Ramos (cell line): ENCODE measurements around the gene FER.
"Not testable (repeated sequence)": the region's sequence is repeated elsewhere in the genome, so short reads cannot be mapped to it uniquely, and the experiment has no call there.

Source experiments
- in situ Hi-C: fragments of 300-500 bp; cut with MboI; formaldehyde crosslinking; loops from one replicate; pipeline ENCODE4 v1.14.3; 2022; ENCODE audit warnings: low sequenced_read_pairs; ENCODE audit not compliant: unreplicated experiment

Gene FER

DNA sequence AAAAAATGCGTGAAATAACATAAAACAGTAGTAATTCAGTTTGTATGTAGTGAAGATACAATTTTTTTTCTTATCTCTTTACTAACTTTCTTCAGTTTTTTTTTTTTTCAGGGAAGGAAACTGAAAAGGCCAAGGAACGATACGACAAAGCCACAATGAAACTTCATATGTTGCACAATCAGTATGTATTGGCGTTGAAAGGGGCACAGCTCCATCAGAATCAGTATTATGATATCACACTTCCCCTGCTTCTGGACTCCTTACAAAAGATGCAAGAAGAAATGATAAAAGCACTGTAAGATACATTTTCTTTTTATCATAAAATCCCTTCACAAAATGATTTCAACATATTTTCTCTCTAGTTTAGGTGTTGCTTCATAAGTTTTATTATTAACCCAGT is 120.0 kb downstream of the FER start:
- in situ Hi-C loops, result no loop called here

GRCh38 chr5:108869066-108869465 is 121.4 kb downstream of the FER start:
- in situ Hi-C loops, result no loop called here

- in situ Hi-C loops, result no loop called here
Measured at GRCh38 chr5:108876451-108876850, 128.8 kb downstream of the FER start.

GRCh38 chr5:108878756-108879155 is 131.1 kb downstream of the FER start:
- in situ Hi-C loops, result no loop called here

- in situ Hi-C loops, result no loop called here
Measured at GRCh38 chr5:108881133-108881532, 133.4 kb downstream of the FER start.

DNA sequence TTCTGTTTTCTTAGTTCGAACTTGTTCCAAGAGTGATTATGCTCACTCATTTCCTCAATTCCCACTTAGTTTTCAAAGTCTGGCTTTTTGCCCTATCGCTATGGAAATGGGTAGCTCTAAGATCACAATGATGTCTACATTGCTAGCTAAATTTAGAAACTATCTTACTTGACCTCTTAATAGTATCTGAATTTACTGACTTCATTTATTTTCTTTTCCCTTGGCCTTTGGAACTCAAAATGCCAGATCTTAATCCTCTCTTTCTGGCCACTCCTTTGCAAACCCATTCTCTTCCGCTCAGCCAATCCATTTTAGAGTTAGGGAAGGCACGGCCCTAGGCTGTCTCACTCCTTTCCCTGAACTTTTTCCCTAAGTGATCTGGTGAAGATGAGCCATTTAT is 137.0 kb downstream of the FER start:
- in situ Hi-C loops, result no loop called here

DNA sequence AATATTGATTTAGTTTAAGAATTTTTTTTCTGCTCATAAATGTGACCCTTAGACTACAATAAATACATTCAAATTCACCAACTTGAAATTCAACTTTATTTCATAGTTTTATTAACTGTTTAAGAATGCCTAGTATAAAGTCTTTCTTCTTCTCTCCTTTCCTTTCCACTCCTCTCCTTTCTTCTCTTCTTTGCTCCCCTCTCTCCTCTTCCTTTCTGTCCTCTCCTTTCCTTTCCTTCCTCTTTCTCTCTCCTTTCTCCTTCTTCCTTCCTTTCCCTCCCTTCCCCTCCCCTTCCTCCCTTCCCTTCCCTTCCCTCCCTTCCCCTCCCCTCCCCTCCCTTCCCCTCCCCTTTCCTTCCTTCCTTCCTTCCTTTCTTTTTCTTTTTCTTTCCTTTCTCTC is 150.6 kb downstream of the FER start:
- in situ Hi-C loops, result no loop called here

DNA sequence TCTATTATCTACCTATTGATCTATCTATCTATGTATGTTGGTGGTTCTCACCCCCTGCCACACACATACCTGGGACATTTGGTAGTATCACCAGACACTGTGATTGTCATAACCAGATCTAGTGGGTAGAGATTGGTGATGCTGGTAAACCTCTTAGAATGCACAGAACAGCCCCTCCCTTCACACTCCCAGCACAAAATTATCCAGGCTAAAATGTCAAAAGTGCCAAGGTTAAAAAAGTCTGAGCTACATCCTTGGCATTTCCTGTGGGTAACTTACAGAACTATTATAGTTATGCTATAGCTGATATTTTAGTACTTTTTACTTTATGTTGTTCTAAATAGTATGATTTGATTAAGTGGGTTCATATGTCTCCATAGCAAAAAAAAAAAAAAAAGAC is 151.0 kb downstream of the FER start:
- in situ Hi-C loops, result no loop called here

DNA sequence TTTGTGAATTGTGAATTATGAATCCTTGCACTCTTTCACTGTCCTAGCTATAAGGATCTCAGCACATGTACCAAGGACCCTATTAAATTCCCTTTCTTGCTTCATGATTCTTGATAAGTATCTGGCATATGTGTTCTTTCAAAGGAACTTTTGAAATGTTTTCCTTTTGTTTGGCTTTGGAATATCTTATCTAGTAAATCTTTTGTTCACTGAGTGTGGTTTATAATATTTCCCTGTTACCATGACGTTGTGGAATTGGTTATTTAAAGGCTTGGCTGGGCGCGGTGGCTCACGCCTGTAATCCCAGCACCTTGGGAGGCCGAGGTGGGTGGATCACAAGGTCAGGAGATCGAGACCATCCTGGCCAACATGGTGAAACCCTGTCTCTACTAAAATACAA is 151.5 kb downstream of the FER start:
- in situ Hi-C loops, result not testable (repeated sequence)

DNA sequence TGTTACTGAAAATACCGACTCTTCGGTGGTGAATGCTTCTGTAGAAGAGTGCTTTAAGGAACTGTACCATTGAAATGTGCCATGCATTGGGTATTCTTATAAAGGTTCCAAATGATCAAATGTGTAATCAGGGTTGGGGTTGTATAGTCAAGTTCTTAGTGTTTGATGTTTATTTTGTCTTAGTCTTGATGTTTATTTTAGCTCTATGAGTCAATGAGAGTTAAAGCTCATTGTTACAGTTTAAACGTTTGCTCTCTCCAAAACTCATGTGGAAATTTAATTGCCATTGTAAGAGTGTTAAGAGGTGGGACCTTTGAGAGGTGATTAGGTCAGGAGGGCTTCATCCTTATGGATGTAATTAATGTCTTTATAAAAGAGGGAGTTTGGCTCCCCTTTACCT is 153.0 kb downstream of the FER start:
- in situ Hi-C loops, result no loop called here

- in situ Hi-C loops, result no loop called here
Measured at GRCh38 chr5:108905805-108906204, 158.1 kb downstream of the FER start.

- in situ Hi-C loops, result no loop called here
Measured at GRCh38 chr5:108910627-108911026, 162.9 kb downstream of the FER start.

- in situ Hi-C loops, result no loop called here
Measured at GRCh38 chr5:108911055-108911454, 163.4 kb downstream of the FER start.

DNA sequence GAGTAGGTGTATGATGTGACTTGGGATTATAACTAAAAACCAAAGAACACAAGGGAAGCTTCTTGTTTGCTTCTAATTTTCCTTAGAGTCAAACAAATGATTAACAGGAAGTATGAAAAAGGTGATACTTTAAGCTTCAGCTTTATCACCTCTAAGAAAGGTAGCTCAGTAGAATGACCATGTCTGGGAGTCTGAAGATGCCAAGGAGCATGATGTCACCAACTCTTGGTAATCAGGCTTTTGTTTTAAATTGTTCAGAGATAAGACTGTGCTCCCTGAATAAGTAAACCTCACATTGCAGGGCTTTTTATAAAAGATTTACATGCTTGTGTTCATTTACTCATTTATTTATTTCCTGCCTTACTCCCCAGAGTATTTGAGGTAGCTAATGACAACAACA is 169.9 kb downstream of the FER start:
- in situ Hi-C loops, result no loop called here

DNA sequence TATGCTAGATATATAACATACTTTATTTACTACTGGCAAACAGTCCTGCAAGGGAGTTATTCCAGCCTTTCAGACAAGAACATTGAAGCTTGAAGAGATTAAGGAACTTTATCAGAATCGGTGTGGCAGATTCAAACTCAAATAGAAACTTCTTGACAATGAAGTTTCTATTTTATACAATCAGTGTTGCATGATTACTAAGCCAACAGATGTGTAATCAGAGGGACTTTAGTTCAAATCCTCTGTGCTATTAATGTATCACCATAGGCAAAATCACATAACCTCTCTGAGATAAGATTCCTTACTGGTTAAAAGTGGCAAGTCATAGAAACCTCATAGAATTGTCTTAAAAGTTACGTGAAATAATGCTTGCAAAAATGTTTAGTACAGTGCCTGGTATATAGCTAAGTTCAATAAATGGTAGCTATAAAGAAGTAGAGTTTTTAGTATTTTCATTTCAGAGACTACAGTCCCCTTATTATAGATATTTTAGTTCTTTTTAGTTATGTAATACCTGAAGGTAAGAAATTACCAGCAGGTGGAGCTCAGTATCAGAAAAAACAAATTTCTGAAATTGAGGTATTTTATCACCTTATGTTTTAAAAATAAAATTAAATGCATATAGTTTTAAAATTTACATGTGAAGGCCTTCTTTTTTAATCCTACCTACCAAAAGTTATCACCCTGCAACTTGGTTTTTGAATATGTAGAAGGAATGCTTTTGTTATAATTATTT is 172.1 kb downstream of the FER start:
- in situ Hi-C loops, result no loop called here

- in situ Hi-C loops, result no loop called here
Measured at GRCh38 chr5:108924457-108924961, 176.8 kb downstream of the FER start.

DNA sequence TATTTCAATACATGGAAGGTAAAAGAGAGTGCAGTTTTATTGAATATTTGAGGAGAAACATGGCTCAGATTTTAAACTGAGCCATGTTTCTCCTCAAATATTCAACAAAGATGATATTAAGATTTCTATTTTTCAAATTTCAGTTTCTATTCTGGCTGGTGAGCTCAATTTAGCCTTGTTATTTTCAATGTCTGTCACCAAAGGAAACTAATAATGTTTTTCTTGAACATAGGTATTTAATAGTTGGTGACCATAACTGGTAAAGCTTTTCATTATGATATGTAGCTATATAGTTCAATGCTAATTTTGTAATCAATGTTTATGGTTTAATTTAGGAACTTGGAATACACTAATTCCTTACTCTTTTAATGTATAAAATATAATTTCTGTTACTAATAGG is 177.4 kb downstream of the FER start:
- in situ Hi-C loops, result no loop called here

DNA sequence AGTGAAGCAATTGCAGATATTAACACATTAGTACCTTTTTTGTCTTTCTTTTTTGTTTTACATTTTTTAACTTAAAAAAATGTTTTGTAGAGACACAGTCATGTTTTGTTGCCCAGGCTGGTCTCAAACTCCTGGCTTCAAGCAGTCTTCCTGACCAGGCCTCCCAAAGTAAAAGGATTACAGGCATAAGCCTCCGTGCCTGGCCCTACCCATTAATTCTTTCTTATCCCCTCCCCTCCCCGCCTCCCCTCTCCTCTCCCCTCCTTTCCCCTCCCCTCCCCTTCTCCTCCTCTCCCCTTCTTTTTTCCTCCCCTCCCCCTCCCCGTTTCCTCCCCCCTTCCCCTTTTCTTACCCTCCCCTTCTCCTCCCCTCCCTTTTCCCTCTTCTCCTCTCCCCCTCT is 182.4 kb downstream of the FER start:
- in situ Hi-C loops, result no loop called here

DNA sequence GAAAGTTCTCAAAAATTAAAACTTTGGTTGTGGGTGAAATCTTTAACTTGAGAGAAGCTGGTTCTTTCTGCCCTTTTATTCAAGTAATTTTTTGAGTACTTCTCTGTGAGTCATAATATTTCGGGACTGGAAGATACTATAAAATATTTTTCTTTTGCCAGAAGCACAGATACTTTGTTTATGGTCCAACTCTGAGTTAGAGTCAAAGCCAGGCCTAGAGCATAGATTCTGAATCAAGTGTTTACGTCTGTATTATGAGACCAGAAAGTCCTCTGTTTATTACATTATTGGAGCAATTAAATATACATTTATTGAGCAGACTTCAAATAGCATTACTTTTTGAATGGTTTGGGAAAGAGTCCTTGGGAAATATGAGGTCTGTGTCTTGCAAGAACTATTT is 187.9 kb downstream of the FER start:
- in situ Hi-C loops, result no loop called here

DNA sequence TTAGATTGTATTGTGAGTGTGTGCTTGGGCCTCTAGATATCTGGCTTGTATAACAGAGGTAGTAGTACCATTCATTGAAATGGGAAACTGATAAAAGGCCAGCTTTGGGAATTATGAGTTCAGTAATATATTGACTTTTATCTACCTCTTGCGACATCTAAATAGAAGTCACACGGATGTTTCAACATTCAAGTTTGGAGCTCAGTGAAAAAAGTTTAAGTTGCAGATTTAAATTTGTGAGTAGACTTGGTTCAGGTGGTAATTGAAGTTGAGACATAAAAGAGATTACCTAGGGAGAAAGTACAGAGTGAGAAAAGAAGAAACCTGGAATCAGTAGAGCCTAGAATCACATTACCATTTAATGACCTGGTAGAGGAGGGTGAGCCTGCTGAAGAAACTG is 189.5 kb downstream of the FER start:
- in situ Hi-C loops, result no loop called here

DNA sequence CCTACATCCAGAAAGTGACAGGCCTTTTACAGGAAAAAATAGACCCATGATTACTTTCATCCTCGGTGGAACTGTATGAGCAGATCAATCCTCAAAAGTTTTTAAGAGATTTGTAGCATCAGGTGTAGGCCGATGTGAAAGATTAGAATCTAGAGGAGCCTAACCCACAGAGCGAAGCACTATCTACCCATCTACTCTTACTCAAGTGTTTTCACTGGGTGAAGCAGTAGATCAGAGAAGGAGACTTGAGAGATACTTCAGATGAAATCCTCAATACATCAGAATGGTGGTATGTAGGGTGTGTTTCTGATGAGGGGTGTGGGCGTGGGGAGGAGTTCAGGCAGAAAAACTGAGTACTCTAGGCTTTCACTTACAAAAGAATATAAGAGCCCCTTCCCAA is 192.8 kb downstream of the FER start:
- in situ Hi-C loops, result no loop called here

- in situ Hi-C loops, result no loop called here
Measured at GRCh38 chr5:108941746-108942145, 194.0 kb downstream of the FER start.
